Right kidney (tissue), 9 donors: ENCODE measurements around the gene PDSS2.

Source experiments
- DNase-seq: peaks from one replicate; pipeline ENCODE4 v3.0.0-alpha.2; 2016
- long read RNA-seq, 8 donors: transcript quantifications; one replicate each; lab custom pipeline, GENCODE V29; 2026

Gene PDSS2, protein sequence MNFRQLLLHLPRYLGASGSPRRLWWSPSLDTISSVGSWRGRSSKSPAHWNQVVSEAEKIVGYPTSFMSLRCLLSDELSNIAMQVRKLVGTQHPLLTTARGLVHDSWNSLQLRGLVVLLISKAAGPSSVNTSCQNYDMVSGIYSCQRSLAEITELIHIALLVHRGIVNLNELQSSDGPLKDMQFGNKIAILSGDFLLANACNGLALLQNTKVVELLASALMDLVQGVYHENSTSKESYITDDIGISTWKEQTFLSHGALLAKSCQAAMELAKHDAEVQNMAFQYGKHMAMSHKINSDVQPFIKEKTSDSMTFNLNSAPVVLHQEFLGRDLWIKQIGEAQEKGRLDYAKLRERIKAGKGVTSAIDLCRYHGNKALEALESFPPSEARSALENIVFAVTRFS
- long read RNA-seq, donor 1, transcript PDSS2-201 (4 exons, 1,236 nt) = major isoform, 5 of 8 reads
- long read RNA-seq, donor 1, partial matches to known transcripts = 0 of 8 reads
- long read RNA-seq, donor 1, other reads (novel, unspliced or antisense) = 0 of 8 reads
- long read RNA-seq, donor 2, partial matches to known transcripts = 0 of 3 reads
- long read RNA-seq, donor 2, other reads (novel, unspliced or antisense) = 0 of 3 reads
- long read RNA-seq, donor 3, partial matches to known transcripts = 0 of 2 reads
- long read RNA-seq, donor 3, other reads (novel, unspliced or antisense) = 0 of 2 reads
- long read RNA-seq, donor 4 = 0 reads
- long read RNA-seq, donor 5, partial matches to known transcripts = 0 of 5 reads
- long read RNA-seq, donor 5, other reads (novel, unspliced or antisense) = 0 of 5 reads
- long read RNA-seq, donor 6, partial matches to known transcripts = 0 of 3 reads
- long read RNA-seq, donor 6, other reads (novel, unspliced or antisense) = 0 of 3 reads
- long read RNA-seq, donor 7, transcript PDSS2-201 (4 exons, 1,236 nt) = major isoform, 5 of 6 reads
- long read RNA-seq, donor 7, partial matches to known transcripts = 0 of 6 reads
- long read RNA-seq, donor 7, other reads (novel, unspliced or antisense) = 0 of 6 reads
- long read RNA-seq, donor 8, partial matches to known transcripts = 0 of 3 reads
- long read RNA-seq, donor 8, other reads (novel, unspliced or antisense) = 0 of 3 reads

DNA sequence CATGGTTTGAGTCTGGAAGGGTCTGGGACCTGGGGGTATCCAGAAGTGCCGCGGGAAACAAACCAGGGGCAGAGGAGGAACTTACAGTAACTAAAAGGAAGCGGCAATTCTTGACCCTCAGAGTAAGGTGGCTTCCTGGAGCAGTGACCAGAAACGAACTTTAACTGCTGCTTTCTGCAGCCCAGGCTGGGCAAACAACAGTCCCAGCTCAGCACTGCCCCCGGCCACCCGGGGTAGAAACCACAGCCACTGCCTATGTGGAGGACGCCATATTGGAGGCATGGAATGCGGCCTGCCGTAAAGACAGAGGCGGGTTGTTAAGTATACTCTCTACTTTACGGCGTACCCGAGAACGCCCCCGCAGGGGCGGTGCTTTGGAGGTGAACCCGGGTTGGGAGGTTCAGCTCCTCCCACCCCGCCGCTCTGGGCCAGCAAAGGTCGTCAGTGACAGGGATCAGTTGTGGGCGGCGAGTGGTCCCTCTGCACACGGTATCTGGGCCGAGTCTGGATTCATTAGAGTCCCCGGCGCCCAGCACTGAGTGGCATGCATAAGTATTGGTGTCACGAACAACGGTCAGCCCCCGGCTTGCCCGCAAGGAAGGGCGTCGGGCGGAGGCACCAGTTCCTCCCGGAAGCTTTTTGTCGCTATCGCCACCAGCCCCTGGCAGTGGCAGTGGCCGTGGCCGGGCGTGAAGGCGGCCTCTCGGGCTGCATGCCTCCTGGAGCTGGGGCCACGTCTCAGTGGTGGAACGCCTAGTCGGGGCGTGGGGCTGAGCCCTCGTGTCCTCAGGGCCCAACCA, at the start of gene PDSS2:
Gene PDSS2, minus strand, starts transcription at position 282 of the 800 bp plus-strand sequence. Its CDS starts 279 bp downstream, at position 3.
- DNase-seq = peak; percentile 95

DNA sequence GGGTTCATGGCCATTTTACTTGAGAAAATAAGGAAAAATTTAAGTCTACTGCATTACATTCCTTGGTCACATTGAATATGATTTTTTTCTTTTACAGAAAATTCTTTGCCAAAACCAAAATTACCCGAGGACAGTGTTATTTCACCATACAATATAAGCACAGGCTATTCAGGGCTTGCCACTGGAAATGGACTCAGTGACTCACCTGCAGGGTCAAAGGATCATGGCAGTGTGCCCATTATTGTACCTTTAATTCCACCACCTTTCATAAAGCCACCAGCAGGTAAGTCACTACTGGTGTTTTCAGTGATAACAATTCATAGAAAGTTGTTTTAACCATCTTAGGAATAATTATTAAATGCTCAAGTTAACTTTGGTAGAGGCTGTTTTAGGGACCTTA, 46.8 kb upstream of the PDSS2 start:
- no peak for DNase-seq

GRCh38 chr6:107504270-107505026, 45.1 kb upstream of the PDSS2 start:
- DNase-seq = no peak

DNA sequence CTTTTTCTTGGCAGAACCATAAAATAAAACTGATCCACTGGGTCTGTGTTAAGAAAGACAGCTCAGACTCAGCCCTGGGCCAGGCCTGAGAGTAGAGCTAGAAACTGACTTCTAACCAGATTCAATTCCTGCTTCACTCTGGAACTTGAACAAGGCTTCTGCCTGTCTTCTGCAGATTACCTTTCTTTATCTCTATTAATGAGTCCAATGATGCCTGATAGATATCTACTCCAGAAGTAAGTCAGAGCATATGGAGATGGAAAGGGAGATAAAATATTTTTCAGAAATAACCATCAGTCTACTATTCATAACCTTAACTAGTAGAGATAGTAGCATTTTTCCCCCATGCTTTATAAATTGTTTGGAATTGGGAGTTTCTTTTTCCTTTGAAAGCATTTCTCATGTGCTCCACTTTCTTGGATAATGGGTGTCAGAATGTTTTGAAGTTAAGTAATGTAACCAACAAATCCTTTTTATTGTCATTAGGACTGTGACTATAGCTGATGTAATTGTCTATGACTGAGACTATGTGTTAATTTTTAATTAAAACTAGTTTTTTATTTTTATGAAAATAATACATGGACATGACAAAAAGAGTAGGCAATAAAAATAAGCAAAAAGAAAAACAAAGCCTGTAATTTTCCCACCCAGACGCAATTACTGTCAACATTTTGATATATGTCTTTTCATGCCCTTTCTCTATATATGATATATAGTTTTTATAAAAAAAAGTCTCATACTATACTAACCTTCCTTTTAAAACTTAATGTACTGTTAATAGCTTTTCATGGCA, 37.7 kb upstream of the PDSS2 start:
- DNase-seq = no peak

GRCh38 chr6:107495971-107496370, 36.6 kb upstream of the PDSS2 start:
- DNase-seq = no peak

DNA sequence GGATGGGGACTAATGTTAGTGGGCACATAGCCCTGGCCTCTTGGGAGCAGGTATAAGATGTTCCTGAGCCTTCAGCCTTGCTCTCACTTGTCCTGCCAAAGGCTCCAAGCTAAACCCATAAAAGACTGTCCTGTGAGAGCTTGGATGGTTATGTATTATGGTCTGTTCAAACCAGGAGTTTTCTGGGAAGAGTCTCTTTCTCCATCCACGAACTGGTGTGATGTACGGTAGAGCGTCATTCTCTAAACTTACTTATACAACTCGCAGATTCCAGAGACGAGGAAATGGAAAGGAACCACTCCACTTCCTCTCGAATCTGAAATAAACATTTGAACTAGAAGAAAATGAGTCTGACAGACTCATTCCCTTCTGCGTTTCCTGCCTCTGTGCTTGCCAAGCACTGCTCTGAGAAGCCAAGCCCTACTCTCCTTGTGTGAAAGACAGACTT, 35.9 kb upstream of the PDSS2 start:
- DNase-seq = peak; percentile 30

DNA sequence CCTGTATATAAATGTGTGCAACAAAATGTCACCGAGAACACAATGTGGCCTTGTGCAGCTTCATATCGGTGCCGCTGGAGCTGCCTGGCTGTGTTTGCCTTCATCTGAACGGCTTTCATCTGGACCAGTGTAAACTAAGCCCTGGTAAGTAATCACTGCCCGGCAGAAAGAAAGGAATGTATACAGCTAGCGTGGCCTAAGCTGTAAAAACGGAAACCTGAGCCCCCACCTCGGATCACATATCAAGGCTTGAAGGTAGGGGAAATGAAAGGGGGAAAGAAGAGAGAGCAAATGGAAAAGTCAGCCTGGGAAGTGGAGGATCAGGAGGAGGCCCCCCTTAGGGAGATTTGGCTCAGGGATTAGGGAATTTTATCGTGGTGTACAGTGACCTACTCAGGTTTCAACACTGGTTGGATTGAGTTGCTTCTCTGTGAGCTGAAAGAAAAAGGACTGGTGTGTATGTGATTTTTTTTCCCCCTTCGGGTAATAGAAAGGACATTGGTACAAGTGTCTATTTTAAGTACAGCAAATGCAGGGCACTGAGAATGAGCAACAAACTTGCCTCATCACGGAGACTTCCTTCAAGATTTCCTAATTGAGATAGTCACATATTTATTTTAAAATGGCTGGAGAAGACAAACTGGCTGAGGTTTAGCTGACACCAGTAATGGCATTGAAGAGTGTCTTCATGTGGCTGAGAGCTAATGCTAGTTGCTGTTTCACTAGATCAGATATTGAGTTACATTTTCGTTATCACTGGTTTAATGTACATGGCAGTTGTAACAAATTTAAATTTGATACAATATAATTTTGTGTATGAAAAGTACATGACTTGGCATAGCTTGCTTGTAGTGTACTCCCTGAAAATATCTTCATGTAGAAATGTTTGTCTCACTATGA, 34.0 kb upstream of the PDSS2 start:
- peak; percentile 66 for DNase-seq

DNA sequence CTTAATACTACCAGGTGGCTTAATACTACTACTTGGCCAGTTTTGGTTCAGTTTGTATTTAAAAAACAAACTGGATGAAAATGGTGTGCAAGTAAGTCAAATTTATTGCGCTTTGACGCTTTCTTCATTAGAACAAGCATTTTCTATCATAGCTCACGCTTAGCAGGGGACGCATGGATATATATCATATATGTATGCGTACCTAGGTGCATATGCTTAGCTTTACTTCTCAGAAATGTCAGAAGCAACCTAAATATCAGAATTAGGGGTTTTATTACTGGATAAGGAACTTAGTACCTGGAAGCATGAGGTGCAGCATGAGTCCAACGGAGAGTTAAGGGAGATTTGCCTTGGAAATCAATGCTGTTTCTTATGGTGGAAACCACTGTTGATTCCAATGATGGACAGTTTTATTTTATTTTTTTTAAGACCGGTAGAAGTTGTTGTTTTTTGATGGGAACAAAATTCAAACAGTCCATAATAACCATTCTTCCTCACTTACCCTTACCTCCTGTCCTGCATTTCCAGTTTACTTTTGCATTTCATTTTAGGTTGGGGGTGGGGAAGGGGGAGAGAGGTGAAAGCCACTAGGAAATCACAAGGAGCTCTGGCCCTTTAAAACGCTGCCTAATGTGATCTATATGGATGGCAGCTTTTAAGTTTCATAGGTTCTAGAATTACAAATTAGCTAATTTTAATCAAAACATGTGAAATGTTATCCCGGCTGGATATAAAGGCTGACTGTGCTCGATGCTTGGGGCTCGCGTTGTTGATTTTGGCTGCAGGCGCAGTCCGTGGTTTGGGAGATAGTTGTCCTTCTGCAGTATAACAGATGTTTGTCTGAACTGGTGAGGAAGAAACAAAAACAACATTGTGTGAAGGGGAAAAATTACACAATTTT, 32.6 kb upstream of the PDSS2 start:
- DNase-seq = peak; percentile 45

DNA sequence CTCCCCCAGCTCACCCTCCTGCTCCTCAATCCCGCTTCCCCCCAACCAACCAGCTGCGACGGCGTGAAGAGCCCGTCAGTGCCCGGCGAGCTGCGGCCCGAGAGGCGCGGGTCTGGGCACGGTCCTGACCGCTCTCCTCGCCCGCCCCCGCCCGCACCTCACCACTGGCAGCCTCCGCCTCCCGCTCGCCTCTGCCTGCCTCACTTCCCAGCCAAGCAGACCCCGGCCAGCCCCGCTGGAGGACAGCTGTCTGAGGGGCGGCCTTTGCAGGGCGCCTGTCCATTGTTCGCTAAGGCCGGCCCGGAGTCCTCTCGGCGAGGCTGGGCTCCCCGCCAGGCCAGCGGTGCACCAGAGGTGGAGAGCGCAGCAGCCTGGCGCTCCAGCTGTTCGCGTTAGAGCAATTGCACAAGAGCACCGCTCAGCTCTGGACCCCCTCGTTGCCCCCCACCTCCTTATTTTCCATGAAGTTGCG, 31.8 kb upstream of the PDSS2 start:
- DNase-seq = peak; percentile 83

GRCh38 chr6:107490566-107491137, 31.3 kb upstream of the PDSS2 start:
- DNase-seq = no peak

DNA sequence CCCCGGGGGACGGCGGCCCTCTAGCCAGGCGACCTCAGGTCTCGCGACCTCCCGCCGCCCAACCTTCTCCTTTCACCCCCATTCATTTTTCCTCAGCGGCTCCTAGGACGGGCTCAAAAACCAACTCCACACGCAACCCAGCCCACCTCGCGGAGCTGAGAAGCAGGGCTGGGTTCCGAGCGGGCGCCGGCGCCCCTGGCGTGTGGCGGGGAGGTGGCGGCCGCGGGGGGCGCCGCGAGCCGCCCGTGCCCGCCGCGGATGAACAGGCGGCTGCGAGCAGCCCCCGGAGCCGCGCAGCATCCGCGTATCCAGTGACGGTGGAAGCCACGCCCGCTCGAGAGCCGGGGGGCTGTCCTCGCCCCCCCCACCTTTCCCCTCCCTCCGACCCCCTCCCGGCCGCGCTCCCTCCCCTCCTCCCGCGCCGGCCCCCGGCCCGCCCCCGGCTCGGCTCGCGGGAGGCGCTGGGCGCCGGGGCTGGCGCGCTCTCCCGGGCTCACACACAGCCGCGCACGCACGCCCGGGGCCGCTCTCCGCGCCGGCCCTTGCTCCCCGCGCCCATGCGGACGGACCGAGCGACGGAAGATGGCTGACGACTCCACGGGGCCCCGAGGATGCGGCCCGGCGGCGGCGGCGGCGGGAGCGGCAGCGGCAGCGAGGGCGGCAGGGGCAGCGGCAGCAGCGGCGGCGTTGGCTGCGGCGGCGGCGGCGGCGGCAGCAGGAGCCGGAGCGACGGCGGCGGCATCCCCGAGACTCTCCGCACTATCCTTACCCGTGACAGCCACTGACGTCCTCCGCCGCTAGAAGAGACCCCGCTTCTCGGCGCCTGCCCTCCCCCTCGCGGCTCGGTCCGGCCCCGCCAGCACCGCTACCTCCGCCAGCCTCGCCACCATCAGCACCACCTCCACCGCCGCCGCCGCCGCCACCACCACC, 30.5 kb upstream of the PDSS2 start, which contains the start of gene SOBP:
Gene SOBP, plus strand, starts transcription at position 482 of the 930 bp plus-strand sequence. CDS start 500 bp downstream, outside the sequence.
- DNase-seq = peak; percentile 91

GRCh38 chr6:107488875-107489635, 29.7 kb upstream of the PDSS2 start:
- DNase-seq = peak; percentile 88

GRCh38 chr6:107488174-107488874, 29.0 kb upstream of the PDSS2 start:
- peak; percentile 61 for DNase-seq

GRCh38 chr6:107485157-107485556, 25.8 kb upstream of the PDSS2 start:
- no peak for DNase-seq
